Stomach (tissue), 4 donors: ENCODE results near the gene KIF12.

Experiments
- POLR2A ChIP-seq, 4 donors: fragments of 450-650 bp; IDR thresholded peaks; one replicate each; pipeline ENCODE4 v1.6.1; 2016; ENCODE audit warnings: antibody characterized with exemption in 4 of 4, control low read depth in 2 of 4, mild to moderate bottlenecking in 1 of 4, moderate library complexity in 1 of 4
- POLR2AphosphoS5 ChIP-seq, 3 donors: sonication (generic); formaldehyde crosslinking; IDR thresholded peaks; one replicate each; pipeline ENCODE4 v1.6.1; 2016; ENCODE audit warnings: antibody characterized with exemption in 3 of 3
- TF ChIP-seq, protein P1 (sequence below), 7 experiments: fragments of 450-650 bp in 4 of 7; fragments of 200-600 bp in 3 of 7; sonication (generic) in 3 of 7; IDR thresholded peaks; one replicate each; pipeline ENCODE4 v1.5.1; 2016 to 2019; ENCODE audit warnings: antibody characterized with exemption in 7 of 7, control low read depth in 2 of 7, mild to moderate bottlenecking in 1 of 7

DNA sequence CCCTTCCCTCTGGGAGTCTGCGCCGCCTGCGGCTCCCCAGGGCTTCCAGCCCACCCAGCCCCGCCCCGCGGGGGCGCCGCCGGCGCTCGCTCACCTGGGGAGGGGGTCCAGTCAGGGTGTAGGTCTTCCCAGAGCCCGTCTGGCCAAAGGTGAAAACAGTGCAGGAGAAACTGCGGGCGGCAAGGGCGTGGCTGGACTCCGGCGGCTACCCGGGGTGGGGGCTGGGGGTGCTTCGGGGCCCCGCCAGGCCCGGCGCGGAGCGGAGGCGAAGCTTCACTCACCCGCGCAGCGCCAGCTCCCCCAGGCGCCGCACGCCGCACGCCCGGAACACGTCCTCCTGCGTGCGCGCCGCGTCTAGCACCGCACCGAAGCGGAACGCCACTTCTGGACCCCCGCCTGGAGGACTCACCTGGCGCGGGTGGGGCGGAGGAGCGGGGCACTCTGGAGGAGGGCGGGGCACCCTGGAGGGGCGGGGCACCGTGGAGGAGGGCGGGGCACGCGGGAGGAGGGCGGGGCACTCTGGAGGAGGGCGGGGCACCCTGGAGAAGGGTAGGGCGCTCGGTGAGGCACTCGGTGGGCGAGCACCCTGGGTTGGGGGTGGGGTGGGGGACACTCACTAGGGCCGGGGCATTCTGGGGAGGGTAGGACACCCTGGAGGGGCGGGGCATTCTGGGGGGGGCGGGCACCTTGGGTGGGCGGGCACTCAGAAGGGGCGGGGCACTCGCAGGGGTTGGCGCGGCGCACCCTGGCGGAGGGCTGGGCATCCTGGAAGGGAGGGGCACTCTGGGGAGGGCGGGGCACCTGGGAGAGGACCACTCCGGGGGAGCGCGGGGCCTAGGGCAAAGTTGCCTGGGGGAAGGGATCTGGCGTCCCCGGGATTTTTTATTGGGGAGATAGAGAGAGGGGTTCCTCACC lies 814 bp downstream of the KIF12 start:
- no peak for TF ChIP-seq POLR2A (IDR thresholded peaks at IDR 0.05)
- TF ChIP-seq, protein P1, sequence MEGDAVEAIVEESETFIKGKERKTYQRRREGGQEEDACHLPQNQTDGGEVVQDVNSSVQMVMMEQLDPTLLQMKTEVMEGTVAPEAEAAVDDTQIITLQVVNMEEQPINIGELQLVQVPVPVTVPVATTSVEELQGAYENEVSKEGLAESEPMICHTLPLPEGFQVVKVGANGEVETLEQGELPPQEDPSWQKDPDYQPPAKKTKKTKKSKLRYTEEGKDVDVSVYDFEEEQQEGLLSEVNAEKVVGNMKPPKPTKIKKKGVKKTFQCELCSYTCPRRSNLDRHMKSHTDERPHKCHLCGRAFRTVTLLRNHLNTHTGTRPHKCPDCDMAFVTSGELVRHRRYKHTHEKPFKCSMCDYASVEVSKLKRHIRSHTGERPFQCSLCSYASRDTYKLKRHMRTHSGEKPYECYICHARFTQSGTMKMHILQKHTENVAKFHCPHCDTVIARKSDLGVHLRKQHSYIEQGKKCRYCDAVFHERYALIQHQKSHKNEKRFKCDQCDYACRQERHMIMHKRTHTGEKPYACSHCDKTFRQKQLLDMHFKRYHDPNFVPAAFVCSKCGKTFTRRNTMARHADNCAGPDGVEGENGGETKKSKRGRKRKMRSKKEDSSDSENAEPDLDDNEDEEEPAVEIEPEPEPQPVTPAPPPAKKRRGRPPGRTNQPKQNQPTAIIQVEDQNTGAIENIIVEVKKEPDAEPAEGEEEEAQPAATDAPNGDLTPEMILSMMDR (IDR thresholded peaks at IDR 0.05), result no peak
- TF ChIP-seq POLR2AphosphoS5 (IDR thresholded peaks at IDR 0.05), result no peak
